Caco-2 (cell line): Measurements from ENCODE around the gene CIDEB. TPM values are rescaled to one million over a fixed set of nuclear protein-coding genes. Genes with fewer than 3 reads are reported as not detected.

Experiments
- BruUV-seq: library from RNA; stranded (reverse); fragments of 400-500 nt; replicated peaks from 2 replicates; lab custom pipeline; 2021; lab: Mats Ljungman, UMichigan
- CTCF ChIA-PET: fragments of 300-600 bp; sonication (Branson Sonifier 250); formaldehyde crosslinking; loops from one replicate; lab custom pipeline; 2022; ENCODE audit warnings: antibody characterized with exemption; lab: Charles Lee
- POLR2A ChIA-PET: fragments of 300-600 bp; sonication (Branson Sonifier 250); formaldehyde crosslinking; loops from one replicate; lab custom pipeline; 2022; ENCODE audit warnings: antibody characterized with exemption; lab: Charles Lee
- DNase-seq, 2 experiments: peaks; one replicate each; pipeline versions ENCODE4 v3.0.0 to v3.0.0-alpha.2; 2020 to 2022
- H3K27me3 ChIP-seq: replicated peaks from 2 replicates; pipeline ENCODE4 v1.6.0; 2011; ENCODE audit warnings: low read length; ENCODE audit not compliant: control insufficient read depth, insufficient read depth
- H3K36me3 ChIP-seq: 2 replicates; pipeline ENCODE4 v1.5.1; 2011; ENCODE audit warnings: low read length; ENCODE audit not compliant: control insufficient read depth, insufficient read depth
- H3K4me1 ChIP-seq: fragments of 250-450 bp; sonication (Bioruptor Pico); 2 replicates; pipeline ENCODE4 v1.5.1; 2020; ENCODE audit warnings: mild to moderate bottlenecking
- H3K4me3 ChIP-seq: 2 replicates; pipeline ENCODE4 v1.5.1; 2011; ENCODE audit warnings: low read depth, mild to moderate bottlenecking, control low read depth, low read length
- H3K9me3 ChIP-seq: fragments of 250-450 bp; sonication (Bioruptor Pico); 2 replicates; pipeline ENCODE4 v1.5.1; 2020; ENCODE audit warnings: mild to moderate bottlenecking, moderate library complexity
- H3K27ac Mint-ChIP-seq: one replicate; pipeline ENCODE4 v1.8.0; 2022; ENCODE audit warnings: mixed read lengths; ENCODE audit not compliant: unreplicated experiment
- H3K27me3 Mint-ChIP-seq: one replicate; pipeline ENCODE4 v1.8.0; 2022; ENCODE audit warnings: mixed read lengths; ENCODE audit not compliant: insufficient read depth, unreplicated experiment
- H3K36me3 Mint-ChIP-seq: one replicate; pipeline ENCODE4 v1.8.0; 2022; ENCODE audit warnings: mild to moderate bottlenecking, mixed read lengths; ENCODE audit not compliant: insufficient read depth, unreplicated experiment
- H3K4me1 Mint-ChIP-seq: one replicate; pipeline ENCODE4 v1.8.0; 2022; ENCODE audit warnings: low read depth, mixed read lengths; ENCODE audit not compliant: unreplicated experiment
- H3K4me3 Mint-ChIP-seq: one replicate; pipeline ENCODE4 v1.8.0; 2022; ENCODE audit warnings: mild to moderate bottlenecking, moderate library complexity, mixed read lengths; ENCODE audit not compliant: unreplicated experiment
- H3K9me3 Mint-ChIP-seq: one replicate; pipeline ENCODE4 v1.8.0; 2022; ENCODE audit warnings: mixed read lengths; ENCODE audit not compliant: unreplicated experiment
- intact Hi-C: fragments of 100-400 bp; cut with micrococcal nuclease; formaldehyde crosslinking; loops from one replicate; pipeline ENCODE4 v1.10.0; 2022; ENCODE audit not compliant: unreplicated experiment
- total RNA-seq: library from RNA; stranded (reverse); gene quantifications from 2 replicates; pipeline ENCODE4 v1.2.3, GENCODE V29; 2022
- TF ChIP-seq, protein P1 (sequence below), 2 experiments: fragments of 200-600 bp in 1 of 2; IDR thresholded peaks; 1 replicate in 1 of 2; 2 replicates in 1 of 2; pipeline versions ENCODE4 v1.5.1 to v1.8.0; 2011 to 2022; ENCODE audit warnings: antibody characterized with exemption in 1 of 2, control low read depth in 1 of 2, inconsistent platforms in 1 of 2, low read depth in 1 of 2, low read length in 1 of 2, mild to moderate bottlenecking in 1 of 2, moderate library complexity in 1 of 2; ENCODE audit not compliant: insufficient read depth in 1 of 2, severe bottlenecking in 1 of 2, unreplicated experiment in 1 of 2

CIDEB gene
- total RNA-seq, 1 experiment from 2014 or later: 7.2 TPM

DNA sequence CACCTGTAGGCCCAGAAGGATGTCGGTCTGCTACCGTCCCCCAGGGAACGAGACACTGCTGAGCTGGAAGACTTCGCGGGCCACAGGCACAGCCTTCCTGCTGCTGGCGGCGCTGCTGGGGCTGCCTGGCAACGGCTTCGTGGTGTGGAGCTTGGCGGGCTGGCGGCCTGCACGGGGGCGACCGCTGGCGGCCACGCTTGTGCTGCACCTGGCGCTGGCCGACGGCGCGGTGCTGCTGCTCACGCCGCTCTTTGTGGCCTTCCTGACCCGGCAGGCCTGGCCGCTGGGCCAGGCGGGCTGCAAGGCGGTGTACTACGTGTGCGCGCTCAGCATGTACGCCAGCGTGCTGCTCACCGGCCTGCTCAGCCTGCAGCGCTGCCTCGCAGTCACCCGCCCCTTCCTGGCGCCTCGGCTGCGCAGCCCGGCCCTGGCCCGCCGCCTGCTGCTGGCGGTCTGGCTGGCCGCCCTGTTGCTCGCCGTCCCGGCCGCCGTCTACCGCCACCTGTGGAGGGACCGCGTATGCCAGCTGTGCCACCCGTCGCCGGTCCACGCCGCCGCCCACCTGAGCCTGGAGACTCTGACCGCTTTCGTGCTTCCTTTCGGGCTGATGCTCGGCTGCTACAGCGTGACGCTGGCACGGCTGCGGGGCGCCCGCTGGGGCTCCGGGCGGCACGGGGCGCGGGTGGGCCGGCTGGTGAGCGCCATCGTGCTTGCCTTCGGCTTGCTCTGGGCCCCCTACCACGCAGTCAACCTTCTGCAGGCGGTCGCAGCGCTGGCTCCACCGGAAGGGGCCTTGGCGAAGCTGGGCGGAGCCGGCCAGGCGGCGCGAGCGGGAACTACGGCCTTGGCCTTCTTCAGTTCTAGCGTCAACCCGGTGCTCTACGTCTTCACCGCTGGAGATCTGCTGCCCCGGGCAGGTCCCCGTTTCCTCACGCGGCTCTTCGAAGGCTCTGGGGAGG is 3.1 kb upstream of the CIDEB start, which contains the start of gene LTB4R:
TSS of gene LTB4R (plus strand) at position 857 of the 959 bp plus-strand sequence. CDS start 4,150 bp downstream, outside the sequence.
- Histone ChIP-seq H3K4me1 (peaks cover 25% of the 10 kb centered on the region), H3K9me3 (no peaks in the 10 kb centered on the region), H3K36me3 (peaks cover 3% of the 10 kb centered on the region), H3K27me3 (no peaks in the 10 kb centered on the region), H3K4me3 (no peak within 1 kb of the TSS)
- ChIA-PET CTCF (interaction anchor here (4.3 kb wide), 1 partner anchor 69 kb away, joined by 42 read pairs; the partner anchor contains the start of gene TINF2), POLR2A (no interaction called here)
- no peak for DNase-seq
- no peaks in the 10 kb centered on the region for H3K9me3 Mint-ChIP-seq
- peaks cover 27% of the 10 kb centered on the region for H3K4me1 Mint-ChIP-seq
- H3K27me3 Mint-ChIP-seq: no peaks in the 10 kb centered on the region
- H3K27ac Mint-ChIP-seq: no peak within 1 kb of the TSS
- H3K4me3 Mint-ChIP-seq: no peak within 1 kb of the TSS
- intact Hi-C loops: no loop called here
- TF ChIP-seq, protein P1, sequence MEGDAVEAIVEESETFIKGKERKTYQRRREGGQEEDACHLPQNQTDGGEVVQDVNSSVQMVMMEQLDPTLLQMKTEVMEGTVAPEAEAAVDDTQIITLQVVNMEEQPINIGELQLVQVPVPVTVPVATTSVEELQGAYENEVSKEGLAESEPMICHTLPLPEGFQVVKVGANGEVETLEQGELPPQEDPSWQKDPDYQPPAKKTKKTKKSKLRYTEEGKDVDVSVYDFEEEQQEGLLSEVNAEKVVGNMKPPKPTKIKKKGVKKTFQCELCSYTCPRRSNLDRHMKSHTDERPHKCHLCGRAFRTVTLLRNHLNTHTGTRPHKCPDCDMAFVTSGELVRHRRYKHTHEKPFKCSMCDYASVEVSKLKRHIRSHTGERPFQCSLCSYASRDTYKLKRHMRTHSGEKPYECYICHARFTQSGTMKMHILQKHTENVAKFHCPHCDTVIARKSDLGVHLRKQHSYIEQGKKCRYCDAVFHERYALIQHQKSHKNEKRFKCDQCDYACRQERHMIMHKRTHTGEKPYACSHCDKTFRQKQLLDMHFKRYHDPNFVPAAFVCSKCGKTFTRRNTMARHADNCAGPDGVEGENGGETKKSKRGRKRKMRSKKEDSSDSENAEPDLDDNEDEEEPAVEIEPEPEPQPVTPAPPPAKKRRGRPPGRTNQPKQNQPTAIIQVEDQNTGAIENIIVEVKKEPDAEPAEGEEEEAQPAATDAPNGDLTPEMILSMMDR (IDR thresholded peaks at IDR 0.05; ENCODE audit: insufficient read depth in 1 of 2, low read depth in 1 of 2, low read length in 1 of 2, severe bottlenecking in 1 of 2, unreplicated experiment in 1 of 2): no peak
- BruUV-seq: no TSS peak
- peaks cover 32% of the 10 kb centered on the region for H3K36me3 Mint-ChIP-seq

DNA sequence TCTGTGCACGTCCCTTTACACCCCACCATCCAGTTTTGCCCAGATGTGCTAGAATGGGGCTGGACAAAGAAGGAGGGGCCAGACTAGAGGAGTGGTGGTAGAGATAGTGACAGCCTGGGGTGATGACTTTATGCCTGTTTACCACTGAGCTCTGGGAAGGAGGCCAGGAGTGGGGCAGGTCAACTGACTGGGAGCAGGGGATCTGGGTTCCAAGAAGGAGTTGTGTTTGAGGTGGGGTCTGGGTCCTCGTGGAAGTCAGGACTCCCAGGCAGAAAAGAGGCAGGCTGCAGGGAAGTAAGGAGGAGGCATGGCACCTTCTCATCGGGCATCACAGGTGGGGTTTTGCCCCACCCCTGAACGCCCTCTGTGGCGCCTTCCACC is 2.5 kb upstream of the CIDEB start:
- intact Hi-C loops: no loop called here
- Mint-ChIP-seq H3K4me1 (peaks cover 21% of the 10 kb centered on the region), H3K27me3 (no peaks in the 10 kb centered on the region), H3K9me3 (no peaks in the 10 kb centered on the region), H3K4me3 (no peak overlapping the region), H3K27ac (no peak overlapping the region), H3K36me3 (peaks cover 33% of the 10 kb centered on the region)
- TF ChIP-seq, protein P1 (IDR thresholded peaks at IDR 0.05; ENCODE audit: insufficient read depth in 1 of 2, low read depth in 1 of 2, low read length in 1 of 2, severe bottlenecking in 1 of 2, unreplicated experiment in 1 of 2): no peak
- Histone ChIP-seq H3K4me3 (no peak overlapping the region), H3K36me3 (peaks cover 4% of the 10 kb centered on the region), H3K27me3 (no peaks in the 10 kb centered on the region), H3K9me3 (no peaks in the 10 kb centered on the region), H3K4me1 (peaks cover 21% of the 10 kb centered on the region)
- no peak for DNase-seq
- no TSS peak for BruUV-seq
- ChIA-PET POLR2A (no interaction called here), CTCF (interaction anchor here (4.3 kb wide), 1 partner anchor 68 kb away, joined by 42 read pairs; the partner anchor contains the start of gene TINF2)

DNA sequence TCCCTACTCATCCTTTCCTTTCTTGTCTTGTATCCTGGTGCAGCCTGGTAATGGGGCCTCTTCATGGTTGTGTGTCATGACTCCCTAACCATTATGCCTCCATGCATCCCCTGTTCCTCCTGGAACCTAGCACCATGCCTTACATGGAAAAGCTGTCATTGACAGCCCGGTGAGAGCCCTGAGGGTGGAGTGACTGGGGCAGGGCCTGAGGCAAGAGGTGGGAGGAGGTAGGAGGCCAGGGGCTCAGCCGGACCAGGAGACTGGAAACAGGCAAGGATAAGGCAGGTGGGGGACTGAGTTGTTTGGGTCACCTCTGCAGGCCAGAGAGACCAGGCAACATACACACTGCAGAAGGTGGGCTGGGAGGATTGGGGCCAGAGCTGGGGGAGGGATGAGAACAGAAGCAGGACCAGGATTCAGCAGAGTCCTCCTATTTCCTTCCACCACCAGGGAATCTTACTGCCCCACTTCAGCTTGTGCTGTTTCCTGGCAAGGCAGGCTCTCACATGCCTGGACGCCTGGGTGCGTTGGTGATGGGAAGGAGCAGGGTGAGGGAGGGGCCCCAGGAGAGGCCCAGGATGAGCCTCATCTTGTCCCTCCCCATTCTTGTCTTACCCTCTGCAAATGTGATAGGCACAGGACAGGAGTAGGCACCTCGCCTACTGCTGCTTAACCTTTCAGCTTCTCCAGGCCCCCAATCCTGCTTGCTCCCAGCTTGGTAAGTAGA is 1.9 kb upstream of the CIDEB start, which contains the start of gene LTB4R2:
TSS of gene LTB4R2 (plus strand) at position 603 of the 727 bp plus-strand sequence. CDS start 525 bp downstream, outside the sequence.
- intact Hi-C loops: no loop called here
- Mint-ChIP-seq H3K9me3 (no peaks in the 10 kb centered on the region), H3K27me3 (no peaks in the 10 kb centered on the region), H3K27ac (no peak within 1 kb of the TSS), H3K36me3 (peaks cover 39% of the 10 kb centered on the region), H3K4me3 (no peak within 1 kb of the TSS), H3K4me1 (peaks cover 21% of the 10 kb centered on the region)
- Histone ChIP-seq H3K36me3 (peaks cover 4% of the 10 kb centered on the region), H3K9me3 (no peaks in the 10 kb centered on the region), H3K4me1 (peaks cover 21% of the 10 kb centered on the region), H3K4me3 (no peak within 1 kb of the TSS), H3K27me3 (no peaks in the 10 kb centered on the region)
- ChIA-PET CTCF (interaction anchor here (4.3 kb wide), 1 partner anchor 67 kb away, joined by 42 read pairs; the partner anchor contains the start of gene TINF2), POLR2A (no interaction called here)
- BruUV-seq: no TSS peak
- DNase-seq: no peak
- TF ChIP-seq, protein P1 (IDR thresholded peaks at IDR 0.05; ENCODE audit: insufficient read depth in 1 of 2, low read depth in 1 of 2, low read length in 1 of 2, severe bottlenecking in 1 of 2, unreplicated experiment in 1 of 2): no peak
